DOHH2 (cell line): Measurements from ENCODE around the gene LRP8.

Experiments used
- EZH2phosphoT487 ChIP-seq: fragments of 200-600 bp; sonication (generic); IDR thresholded peaks from 2 replicates; pipeline ENCODE4 v1.6.1; 2017; ENCODE audit warnings: borderline replicate concordance, mild to moderate bottlenecking, antibody characterized with exemption, low read length, moderate library complexity, mixed read lengths
- TF ChIP-seq, protein P1 (sequence below): fragments of 200-600 bp; sonication (generic); IDR thresholded peaks from one replicate; pipeline ENCODE4 v1.5.1; 2014; ENCODE audit warnings: antibody characterized with exemption, mild to moderate bottlenecking, low read depth, low read length; ENCODE audit not compliant: poor library complexity, severe bottlenecking

DNA sequence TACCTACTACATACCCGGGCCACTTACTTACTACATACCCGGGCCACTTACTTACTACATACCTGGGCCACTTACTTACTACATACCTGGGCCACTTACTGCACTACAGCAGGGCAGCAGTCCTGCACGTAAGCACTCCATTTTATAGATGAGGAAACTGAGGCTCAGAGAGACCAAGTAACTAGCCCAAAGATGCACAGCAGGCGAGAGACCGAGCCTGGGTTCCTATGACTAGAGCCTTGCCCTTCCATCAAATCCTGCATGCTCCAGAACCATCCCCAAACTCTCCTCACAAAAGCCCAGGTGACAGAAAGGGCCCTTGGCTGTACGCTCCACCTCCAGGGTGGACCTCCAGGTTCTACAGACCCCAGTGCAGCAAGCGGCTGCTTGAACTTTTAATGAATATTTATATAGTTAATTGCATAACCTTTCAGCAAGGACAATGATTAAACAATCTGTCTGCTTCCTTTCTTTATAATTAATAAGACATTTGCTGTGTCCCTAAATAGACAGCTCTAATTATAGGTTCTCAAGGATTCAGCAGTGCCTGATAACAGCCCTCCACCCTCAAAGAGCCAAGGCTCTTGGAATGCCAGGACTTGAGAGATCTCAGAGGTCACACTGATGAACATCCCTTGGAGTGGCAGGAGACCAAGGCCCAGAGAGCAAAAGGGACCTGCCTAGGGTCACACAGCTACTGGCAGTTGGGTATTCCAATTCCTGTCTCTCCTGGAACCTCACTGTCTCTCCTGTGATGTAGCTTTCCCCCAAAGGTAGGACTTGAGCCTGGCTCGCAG, 43.4 kb downstream of the LRP8 start:
- TF ChIP-seq, protein P1, sequence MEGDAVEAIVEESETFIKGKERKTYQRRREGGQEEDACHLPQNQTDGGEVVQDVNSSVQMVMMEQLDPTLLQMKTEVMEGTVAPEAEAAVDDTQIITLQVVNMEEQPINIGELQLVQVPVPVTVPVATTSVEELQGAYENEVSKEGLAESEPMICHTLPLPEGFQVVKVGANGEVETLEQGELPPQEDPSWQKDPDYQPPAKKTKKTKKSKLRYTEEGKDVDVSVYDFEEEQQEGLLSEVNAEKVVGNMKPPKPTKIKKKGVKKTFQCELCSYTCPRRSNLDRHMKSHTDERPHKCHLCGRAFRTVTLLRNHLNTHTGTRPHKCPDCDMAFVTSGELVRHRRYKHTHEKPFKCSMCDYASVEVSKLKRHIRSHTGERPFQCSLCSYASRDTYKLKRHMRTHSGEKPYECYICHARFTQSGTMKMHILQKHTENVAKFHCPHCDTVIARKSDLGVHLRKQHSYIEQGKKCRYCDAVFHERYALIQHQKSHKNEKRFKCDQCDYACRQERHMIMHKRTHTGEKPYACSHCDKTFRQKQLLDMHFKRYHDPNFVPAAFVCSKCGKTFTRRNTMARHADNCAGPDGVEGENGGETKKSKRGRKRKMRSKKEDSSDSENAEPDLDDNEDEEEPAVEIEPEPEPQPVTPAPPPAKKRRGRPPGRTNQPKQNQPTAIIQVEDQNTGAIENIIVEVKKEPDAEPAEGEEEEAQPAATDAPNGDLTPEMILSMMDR, result no peak
- no peak for TF ChIP-seq EZH2phosphoT487
